NOMO-1 (cell line): Measurements from ENCODE around the gene SUFU.

Experiments
- DNase-seq, 2 experiments: peaks; one replicate each; lab custom pipeline; 2025; ENCODE audit not compliant: unreplicated experiment in 2 of 2; lab: John Stamatoyannopoulos, UW

SUFU gene

GRCh38 chr10:102593074-102593803 lies 89.5 kb downstream of the SUFU start:
- DNase-seq: no peak

DNA sequence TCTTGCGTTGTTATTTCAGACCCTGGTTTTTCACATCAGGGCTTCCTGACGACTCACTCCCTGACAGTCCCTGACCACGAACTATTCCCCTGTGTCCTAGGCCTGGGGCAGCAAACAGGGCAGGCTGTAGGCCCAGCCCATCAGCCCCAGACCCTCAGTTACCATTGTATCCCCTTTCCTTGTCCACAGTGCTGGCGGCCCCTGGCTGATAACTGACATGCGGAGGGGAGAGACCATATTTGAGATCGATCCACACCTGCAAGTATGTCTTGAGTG lies 90.0 kb downstream of the SUFU start:
- no peak for DNase-seq

DNA sequence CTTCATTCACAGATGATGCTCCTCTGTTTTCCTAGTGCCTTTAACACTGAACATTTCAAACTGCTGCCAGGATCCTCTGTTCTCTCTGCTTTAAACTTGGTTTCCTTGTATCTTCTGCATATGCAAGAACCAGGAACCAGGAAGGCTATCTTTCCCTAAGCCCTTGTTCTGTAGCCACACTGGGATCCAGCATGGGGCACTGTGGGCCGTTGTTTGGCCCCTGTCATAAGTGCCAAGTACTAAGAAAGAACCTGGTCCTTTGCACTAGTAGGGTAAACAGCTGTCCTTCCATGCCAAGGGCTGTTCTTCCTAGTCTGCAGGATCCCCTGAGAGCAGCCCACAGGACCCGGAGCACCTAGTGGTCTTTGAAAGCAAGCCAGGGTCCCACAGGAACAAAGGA lies 91.5 kb downstream of the SUFU start:
- DNase-seq: no peak

DNA sequence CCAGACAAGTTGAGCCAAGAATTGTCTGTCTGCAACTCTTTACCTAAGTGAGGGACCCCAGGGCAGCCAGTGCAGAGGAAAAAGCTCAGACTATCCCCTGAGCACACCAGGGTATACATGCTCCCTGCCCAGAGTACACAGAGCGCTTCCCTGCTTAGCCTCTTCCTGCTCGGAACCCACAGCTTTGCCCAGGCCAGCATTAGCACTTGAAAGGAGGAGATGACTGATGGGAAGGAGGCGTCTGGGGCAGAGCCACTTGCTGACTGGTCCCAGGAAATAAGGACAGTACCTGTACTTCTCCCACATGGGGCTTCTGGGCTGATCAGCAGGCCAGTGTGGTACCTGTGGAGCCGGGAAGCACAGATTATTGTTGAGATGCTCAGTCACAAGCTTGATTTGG lies 92.1 kb downstream of the SUFU start:
- no peak for DNase-seq

DNA sequence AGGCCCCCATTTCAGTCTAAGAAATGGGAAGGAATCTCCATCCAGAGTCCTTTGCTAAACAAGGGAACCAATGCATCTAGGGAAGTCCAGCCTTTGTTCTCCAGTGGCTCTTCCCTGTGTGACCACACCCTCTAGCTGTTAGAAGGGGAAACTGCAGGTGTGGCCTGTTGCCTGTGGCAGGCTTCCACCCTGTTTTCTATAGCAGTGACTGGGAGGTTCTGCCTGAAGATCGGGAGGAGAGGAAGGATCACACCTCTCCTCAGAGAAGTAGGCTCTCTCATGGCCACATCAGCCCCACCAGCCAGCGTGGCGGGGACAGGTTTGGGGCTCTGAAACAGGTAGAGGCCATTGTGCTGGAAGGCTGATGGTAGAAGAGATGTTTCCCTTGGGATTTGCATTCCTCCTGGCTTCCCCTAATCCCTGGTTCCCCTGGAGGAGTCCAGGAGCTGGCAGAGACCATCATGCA lies 92.8 kb downstream of the SUFU start:
- DNase-seq: peak; percentile 25 to 53

DNA sequence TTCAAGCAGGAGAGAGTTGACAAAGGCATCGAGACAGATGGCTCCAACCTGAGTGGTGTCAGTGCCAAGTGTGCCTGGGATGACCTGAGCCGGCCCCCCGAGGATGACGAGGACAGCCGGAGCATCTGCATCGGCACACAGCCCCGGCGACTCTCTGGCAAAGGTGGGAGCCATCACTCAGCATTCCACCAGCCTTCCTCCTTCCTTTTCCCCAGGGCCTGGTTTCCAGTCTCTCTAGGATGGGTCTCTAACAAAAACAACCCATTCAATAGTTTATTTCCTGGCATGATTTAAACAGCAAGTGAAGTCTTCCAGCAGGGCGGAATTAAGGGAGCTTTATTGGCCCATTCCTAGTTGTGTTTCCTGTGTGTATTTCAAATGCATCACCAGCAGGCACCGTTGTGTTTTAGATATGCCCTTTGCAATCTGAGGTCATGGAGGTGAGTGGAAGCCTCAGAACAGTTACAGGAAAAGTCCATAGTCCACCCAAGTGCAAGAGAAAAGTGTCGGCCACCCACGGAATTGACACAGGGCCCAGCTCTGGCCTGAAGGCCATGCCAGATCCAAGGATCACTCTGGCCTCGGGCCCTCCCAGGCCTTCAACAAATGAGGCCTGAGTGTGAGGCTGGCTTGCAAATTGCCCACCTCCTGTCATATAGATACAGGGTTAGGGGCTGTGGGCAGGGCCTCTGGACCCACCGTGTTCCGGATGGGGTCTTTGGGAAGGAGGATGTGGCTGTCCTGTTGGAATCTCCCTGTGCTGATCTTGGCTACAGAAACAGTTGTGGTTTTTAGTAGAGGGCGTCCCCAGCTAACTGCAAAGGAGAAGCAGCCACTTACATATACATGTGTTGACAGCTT lies 93.6 kb downstream of the SUFU start:
- DNase-seq: no peak

DNA sequence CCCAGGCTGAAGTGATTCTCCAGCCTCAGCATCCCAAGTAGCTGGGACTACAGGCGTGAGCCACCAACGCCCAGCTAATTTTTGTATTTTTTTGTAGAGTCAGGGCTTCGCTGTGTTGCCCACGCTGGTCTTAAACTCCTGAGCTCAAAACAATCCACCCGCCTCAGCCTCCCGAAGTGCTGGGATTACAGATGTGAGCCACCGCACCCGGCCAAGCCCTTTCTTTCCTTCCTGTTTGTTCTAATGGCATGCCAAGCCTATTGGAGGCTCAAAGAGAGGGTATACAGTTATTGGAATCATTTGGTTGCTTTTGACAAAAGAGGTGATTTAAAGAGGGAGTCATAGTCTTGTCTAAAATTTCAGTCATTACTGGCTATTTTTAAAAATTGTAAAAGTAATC lies 94.5 kb downstream of the SUFU start:
- no peak for DNase-seq

DNA sequence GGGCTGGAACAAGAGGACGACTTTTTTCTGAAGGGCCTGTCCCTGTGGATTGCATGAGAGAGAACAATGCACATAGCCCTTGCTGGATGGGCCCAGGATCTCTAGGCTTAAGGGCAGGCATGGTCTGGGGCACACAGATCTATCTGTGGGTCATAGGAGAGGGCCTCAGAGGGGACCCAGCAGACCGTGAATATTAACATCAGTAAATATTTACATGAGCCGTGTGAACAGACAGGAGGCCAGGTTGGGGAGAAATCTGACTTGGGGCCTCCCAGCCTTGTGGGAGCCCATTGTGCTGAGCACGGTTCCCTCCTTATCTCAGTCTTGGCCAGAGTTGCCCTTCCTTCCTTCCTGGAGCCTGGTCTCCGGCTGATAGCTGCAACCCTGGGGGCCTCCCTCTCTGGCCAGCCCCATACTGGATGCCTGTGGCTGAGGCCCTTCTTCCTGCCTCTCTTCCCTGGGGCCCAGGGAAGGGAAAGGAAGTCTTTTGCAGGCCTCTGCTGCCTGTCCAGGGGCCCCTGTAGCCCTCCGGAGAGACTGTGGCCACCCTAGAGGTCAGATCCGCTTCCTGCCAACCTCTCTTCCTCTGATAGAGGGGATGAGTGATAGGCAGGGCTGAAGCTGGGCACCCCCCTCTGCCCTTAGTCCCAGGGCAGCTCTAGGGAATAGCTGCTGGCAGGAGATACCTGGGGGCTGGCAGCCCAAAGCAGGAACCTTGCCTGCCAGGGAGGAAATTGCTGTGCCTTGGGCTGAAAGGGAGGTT lies 96.0 kb downstream of the SUFU start:
- peak in 1 of 2 experiments; percentile 16 for DNase-seq

- no peak for DNase-seq
Observed at GRCh38 chr10:102600816-102601215, 97.0 kb downstream of the SUFU start.

DNA sequence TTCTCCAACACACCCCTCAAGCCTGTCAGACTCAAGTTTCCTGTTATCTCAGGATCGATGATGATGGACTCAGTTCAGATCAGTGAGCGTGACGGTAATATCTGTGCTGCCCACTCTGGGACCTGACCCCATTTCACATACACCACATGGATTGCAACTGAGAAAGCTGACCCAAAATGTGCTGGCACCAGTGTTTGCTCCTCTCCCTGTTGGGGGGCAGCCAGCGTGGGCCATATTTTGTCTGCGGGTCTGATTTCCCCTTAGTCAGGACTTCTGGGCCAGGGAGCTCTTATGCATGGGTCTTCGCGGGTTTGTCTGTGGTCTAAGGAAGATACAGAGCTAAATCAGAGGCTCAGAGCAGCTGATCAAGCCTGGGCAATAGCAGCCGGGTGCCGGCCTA lies 97.9 kb downstream of the SUFU start:
- no peak for DNase-seq

DNA sequence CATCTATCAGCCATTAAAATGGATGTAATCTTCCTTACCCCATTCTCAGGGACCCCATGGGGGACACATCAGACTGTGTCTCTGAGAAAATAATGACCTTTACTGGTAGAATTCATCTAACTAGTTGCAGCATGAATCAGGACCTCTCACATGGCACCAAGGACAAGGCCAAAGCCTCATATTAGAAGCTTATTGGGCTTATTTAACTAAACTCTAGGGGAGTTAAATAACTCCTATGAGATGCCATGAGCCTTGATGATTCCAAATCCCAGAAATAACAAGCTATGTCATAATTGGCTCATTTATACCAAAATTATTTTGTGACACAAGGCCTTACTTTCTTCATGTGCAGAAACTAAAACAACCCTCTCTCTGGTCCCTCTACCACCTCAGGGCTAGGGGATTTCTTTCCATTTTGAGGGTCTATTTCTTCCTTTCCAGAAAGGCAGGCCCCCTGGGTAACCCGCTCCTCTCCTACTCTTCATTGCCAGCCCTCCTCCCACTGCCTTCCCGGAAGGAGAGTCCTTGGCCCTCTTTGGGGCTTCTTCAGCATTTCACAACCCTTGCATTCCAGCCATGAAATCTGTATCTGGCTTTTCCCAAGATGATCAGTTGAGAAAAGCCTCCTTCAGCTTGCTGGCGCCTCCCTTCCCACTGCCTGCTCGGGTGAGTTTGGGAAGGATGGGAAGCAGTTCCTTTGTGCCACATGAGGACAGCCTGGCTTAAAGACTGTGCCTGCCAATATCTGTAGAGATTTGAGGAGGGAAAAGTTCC lies 98.7 kb downstream of the SUFU start:
- DNase-seq: no peak

DNA sequence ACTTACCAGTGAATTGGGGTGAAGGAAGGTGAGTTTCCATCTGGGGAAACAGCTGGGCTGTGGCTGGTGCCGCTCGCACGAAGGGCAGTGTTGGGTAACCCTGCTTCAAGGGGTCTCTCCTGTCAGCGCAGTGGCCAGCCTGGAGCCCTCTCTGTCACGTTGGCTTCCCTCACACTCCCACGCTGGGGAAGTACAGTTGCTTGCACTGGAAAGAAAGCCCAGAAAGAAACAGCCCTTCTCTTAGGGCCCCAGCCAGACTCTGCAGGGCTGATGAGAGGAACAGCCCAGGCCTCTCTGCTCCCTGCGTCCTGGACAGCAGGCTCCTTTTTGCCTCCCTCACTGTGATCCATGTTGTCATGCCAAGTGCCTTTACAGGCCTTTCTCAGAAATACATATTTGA lies 100.2 kb downstream of the SUFU start:
- DNase-seq: no peak

GRCh38 chr10:102604439-102604841 lies 100.7 kb downstream of the SUFU start:
- DNase-seq: no peak

GRCh38 chr10:102605712-102606111 lies 101.9 kb downstream of the SUFU start:
- DNase-seq: no peak

GRCh38 chr10:102608487-102608886 lies 104.7 kb downstream of the SUFU start:
- no peak for DNase-seq

GRCh38 chr10:102610441-102610887 lies 106.7 kb downstream of the SUFU start:
- DNase-seq: no peak

- DNase-seq: no peak
Observed at GRCh38 chr10:102611514-102612087, 107.8 kb downstream of the SUFU start.

- DNase-seq: no peak
Observed at GRCh38 chr10:102612964-102613275, 109.1 kb downstream of the SUFU start.

DNA sequence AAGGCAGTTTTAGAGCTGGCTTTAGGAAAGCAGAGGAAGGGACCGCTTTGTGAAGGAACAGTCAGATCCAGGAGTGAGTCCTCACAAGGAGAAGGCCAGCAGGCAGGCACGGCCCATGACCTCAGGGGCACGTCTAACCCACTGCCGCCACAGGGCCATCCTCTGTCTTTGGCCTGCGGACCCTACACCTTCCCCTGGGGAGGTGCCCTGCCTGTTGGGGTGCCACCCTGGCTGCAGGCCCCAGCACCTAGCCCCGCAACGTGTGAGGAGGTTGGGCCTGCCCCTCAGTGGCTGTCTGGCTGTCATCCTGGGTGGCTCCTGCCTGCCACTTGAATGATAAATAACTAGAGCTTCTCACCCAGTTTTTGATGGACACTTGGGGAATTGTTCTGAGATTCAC lies 109.5 kb downstream of the SUFU start:
- DNase-seq: no peak

DNA sequence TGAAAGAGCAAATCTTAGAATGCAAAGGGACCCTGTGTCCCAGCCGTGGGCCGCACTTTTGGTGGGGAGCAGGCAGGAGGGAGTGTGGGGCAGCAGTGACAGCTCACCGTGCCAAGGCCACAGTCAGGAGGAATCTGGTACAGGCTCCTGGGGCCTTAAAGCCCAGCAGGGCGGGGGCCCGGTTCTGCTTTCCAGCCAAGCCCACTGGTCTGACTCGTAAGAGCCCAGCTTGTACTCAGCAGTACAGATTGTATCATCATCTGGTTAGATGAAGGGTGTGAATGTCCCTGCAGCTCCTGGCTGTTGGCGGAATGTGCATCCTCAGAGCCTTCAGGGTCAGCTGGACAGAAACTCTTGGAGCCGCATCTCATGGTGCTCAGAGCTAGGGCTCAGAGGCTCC lies 110.0 kb downstream of the SUFU start:
- no peak for DNase-seq

GRCh38 chr10:102614888-102615287 lies 111.1 kb downstream of the SUFU start:
- DNase-seq: no peak
